ENCODE results near the gene CPSF4.
"Not testable (repeated sequence)": the region's sequence is repeated elsewhere in the genome, so short reads cannot be mapped to it uniquely, and the experiment has no call there.

CPSF4 gene

GRCh38 chr7:99497766-99498545, 59.2 kb downstream of the CPSF4 start:
- no peak for DNase-seq

- DNase-seq, result no peak
Observed at GRCh38 chr7:99498546-99498944, 59.8 kb downstream of the CPSF4 start.

- DNase-seq, result no peak
Observed at GRCh38 chr7:99499371-99499720, 60.6 kb downstream of the CPSF4 start.

GRCh38 chr7:99499721-99500636, 61.2 kb downstream of the CPSF4 start, which contains the start of gene ZNF394:
ZNF394 (minus strand) TSS chr7:99500281; CDS start chr7:99500093, 188 bp downstream.
- peak; percentile 94 for DNase-seq

GRCh38 chr7:99500637-99501009, 61.9 kb downstream of the CPSF4 start:
- no peak for DNase-seq

GRCh38 chr7:99501236-99501635, 62.5 kb downstream of the CPSF4 start:
- not testable (repeated sequence) for DNase-seq

GRCh38 chr7:99504281-99504602, 65.5 kb downstream of the CPSF4 start:
- no peak for DNase-seq

GRCh38 chr7:99504603-99505323, 66.0 kb downstream of the CPSF4 start, which contains the start of gene ZKSCAN5:
ZKSCAN5 (plus strand) TSS chr7:99504662; CDS start chr7:99506045, 1,383 bp downstream.
- peak; percentile 100 for DNase-seq

- no peak for DNase-seq
Observed at GRCh38 chr7:99505324-99505662, 66.5 kb downstream of the CPSF4 start.
